K562 (cell line): Measurements from ENCODE around the gene PADI1. TPM values are rescaled to one million over a fixed set of nuclear protein-coding genes. Genes with fewer than 3 reads are reported as not detected.
A peak's percentile ranks its signal among the peaks of the same experiment; 100 is the strongest.

Experiments used
- ATAC-seq: fragments of 200-7000 bp; cut with Tn5 transposase; 3 replicates; pipeline ENCODE4 v1.9.1; 2020; ENCODE audit warnings: moderate library complexity
- BruUV-seq: library from RNA; stranded (reverse); fragments of 400-500 nt; replicated peaks from 2 replicates; lab custom pipeline; 2021; lab: Mats Ljungman, UMichigan
- CTCF ChIA-PET: fragments of 300-600 bp; formaldehyde crosslinking; extraction: SDS; loops from one replicate; lab custom pipeline; 2021; ENCODE audit warnings: low intra/inter-chr PET ratio; lab: Yijun Ruan, JAX
- POLR2A ChIA-PET: fragments of 300-600, 350-650 bp; sonication (Branson Sonifier 250); formaldehyde crosslinking; extraction: SDS; loops from one replicate; lab custom pipeline; 2021; ENCODE audit warnings: antibody characterized with exemption, inconsistent platforms; lab: Yijun Ruan, JAX
- DNase-seq, 4 experiments: peaks; one replicate each; pipeline versions ENCODE4 v3.0.0 to v3.0.0-alpha.2; 2011 to 2018; ENCODE audit warnings: low spot score in 3 of 4, mixed read lengths in 3 of 4; ENCODE audit errors: extremely low read depth in 1 of 4
- FAIRE-seq: peaks from 2 replicates; lab custom pipeline; 2011; peaks lifted over from hg19 to GRCh38; lab: Jason Lieb, UNC
- H2AFZ ChIP-seq: 2 replicates; pipeline ENCODE4 v1.6.0; 2011; ENCODE audit warnings: low read depth, low read length, control low read depth, inconsistent platforms
- H3K27ac ChIP-seq: fragments of 200-600 bp; 3 replicates; pipeline ENCODE4 v1.8.0; 2011; ENCODE audit warnings: low read depth, mild to moderate bottlenecking, control low read depth, inconsistent platforms, low read length, moderate library complexity, mixed read lengths; ENCODE audit errors: extremely low read depth
- H3K27me3 ChIP-seq, 2 experiments: fragments of 300-600 bp in 1 of 2; 2 replicates in 1 of 2; 3 replicates in 1 of 2; pipeline versions ENCODE4 v1.6.0 to v1.8.0; 2011; ENCODE audit warnings: inconsistent platforms in 2 of 2, low read length in 2 of 2, mild to moderate bottlenecking in 1 of 2, mixed read lengths in 1 of 2, moderate library complexity in 1 of 2; ENCODE audit not compliant: control insufficient read depth in 2 of 2, insufficient read depth in 2 of 2
- H3K36me3 ChIP-seq: fragments of 300-600 bp; 3 replicates; pipeline ENCODE4 v1.8.0; 2011; ENCODE audit warnings: mild to moderate bottlenecking, low read length, inconsistent platforms; ENCODE audit not compliant: control insufficient read depth, insufficient read depth
- H3K4me1 ChIP-seq, 2 experiments: fragments of 200-600 bp in 1 of 2; replicated peaks in 1 of 2; 2 replicates in 1 of 2; 3 replicates in 1 of 2; pipeline versions ENCODE4 v1.5.1 to v1.8.0; 2011; ENCODE audit warnings: inconsistent platforms in 2 of 2, low read length in 2 of 2, mild to moderate bottlenecking in 1 of 2, mixed read lengths in 1 of 2, moderate library complexity in 1 of 2; ENCODE audit not compliant: control insufficient read depth in 2 of 2, insufficient read depth in 2 of 2
- H3K4me2 ChIP-seq: 2 replicates; pipeline ENCODE4 v1.6.1; 2011; ENCODE audit warnings: low read length, control low read depth, inconsistent platforms, mixed read lengths; ENCODE audit not compliant: insufficient read depth
- H3K4me3 ChIP-seq: fragments of 200-600 bp; sonication (generic), shearing (Covaris generic); 2 replicates; pipeline ENCODE4 v1.5.1; 2016; ENCODE audit warnings: control low read depth, inconsistent platforms
- H3K79me2 ChIP-seq: fragments of 200-600 bp; 3 replicates; pipeline ENCODE4 v1.8.0; 2011; ENCODE audit warnings: low read length, inconsistent platforms; ENCODE audit not compliant: control insufficient read depth, insufficient read depth
- H3K9ac ChIP-seq, 2 experiments: 2 replicates each; pipeline versions ENCODE4 v1.6.0 to v1.6.1; 2011; ENCODE audit warnings: low read depth in 2 of 2, low read length in 2 of 2, control low read depth in 1 of 2, inconsistent platforms in 1 of 2, mild to moderate bottlenecking in 1 of 2, mixed read lengths in 1 of 2; ENCODE audit not compliant: insufficient read depth in 1 of 2
- H3K9me1 ChIP-seq: one replicate; pipeline ENCODE4 v1.6.0; 2011; ENCODE audit warnings: inconsistent platforms, mild to moderate bottlenecking, low read length, moderate library complexity; ENCODE audit not compliant: control insufficient read depth, insufficient read depth
- H3K9me3 ChIP-seq: replicated peaks from 2 replicates; pipeline ENCODE4 v1.5.1; 2011; ENCODE audit warnings: low read depth, low read length, inconsistent platforms; ENCODE audit not compliant: control insufficient read depth, insufficient read depth
- H4K20me1 ChIP-seq: replicated peaks from 2 replicates; pipeline ENCODE4 v1.6.1; 2011; ENCODE audit warnings: low read length, inconsistent platforms, mixed read lengths; ENCODE audit not compliant: control insufficient read depth, insufficient read depth
- CREB1 ChIP-seq, 2 experiments: sonication (generic) in 1 of 2; formaldehyde crosslinking in 1 of 2; IDR thresholded peaks; 2 replicates each; pipeline versions ENCODE4 v1.6.1 to v1.8.0; 2012 to 2022; ENCODE audit warnings: inconsistent platforms in 1 of 2, mild to moderate bottlenecking in 1 of 2, missing genetic modification reagents in 1 of 2, moderate library complexity in 1 of 2
- L3MBTL2 ChIP-seq: fragments of 450-650 bp; IDR thresholded peaks from 2 replicates; pipeline ENCODE4 v1.6.1; 2016; ENCODE audit warnings: mild to moderate bottlenecking, moderate library complexity
- SAFB ChIP-seq: fragments of 200-400 bp; formaldehyde crosslinking; IDR thresholded peaks from 2 replicates; pipeline ENCODE4 v1.6.1; 2017; ENCODE audit warnings: low read depth, low read length, borderline replicate concordance
- SIX5 ChIP-seq, 2 experiments: IDR thresholded peaks; 2 replicates each; pipeline ENCODE4 v1.6.1; 2011; ENCODE audit warnings: low read length in 2 of 2, borderline replicate concordance in 1 of 2, low read depth in 1 of 2, mild to moderate bottlenecking in 1 of 2, moderate library complexity in 1 of 2; ENCODE audit not compliant: insufficient read depth in 1 of 2
- TAF1 ChIP-seq: IDR thresholded peaks from 2 replicates; pipeline ENCODE4 v1.6.1; 2011; ENCODE audit warnings: mild to moderate bottlenecking, low read length, moderate library complexity; ENCODE audit not compliant: insufficient read depth, control insufficient read depth, severe bottlenecking; ENCODE audit errors: extremely low read depth
- TSHZ1 ChIP-seq: fragments of 250-450 bp; sonication (Bioruptor Pico); IDR thresholded peaks from 2 replicates; pipeline ENCODE4 v1.4.0; 2020; ENCODE audit warnings: mild to moderate bottlenecking, moderate library complexity
- YY1 ChIP-seq, 3 experiments: IDR thresholded peaks; 2 replicates each; pipeline ENCODE4 v1.6.1; 2011; ENCODE audit warnings: low read length in 2 of 3, mild to moderate bottlenecking in 2 of 3, moderate library complexity in 2 of 3, borderline replicate concordance in 1 of 3, control low read depth in 1 of 3, low read depth in 1 of 3; ENCODE audit not compliant: insufficient read depth in 3 of 3, insufficient replicate concordance in 2 of 3, control insufficient read depth in 1 of 3, insufficient read length in 1 of 3; ENCODE audit errors: extremely low read depth in 1 of 3
- ZSCAN32 ChIP-seq: fragments of 450-650 bp; formaldehyde crosslinking; IDR thresholded peaks from 2 replicates; pipeline ENCODE4 v1.4.0; 2020; ENCODE audit warnings: mild to moderate bottlenecking, moderate library complexity
- WGBS: fragments of 100-300 bp; shearing (Covaris generic); methylation state at CpG from one replicate; pipeline ENCODE4 v1.1.6; 2016; ENCODE audit warnings: low coverage, mixed read lengths; ENCODE audit not compliant: insufficient coverage; ENCODE audit errors: missing lambda C conversion rate; 5-methylcytosine and 5-hydroxymethylcytosine counted together
- in situ Hi-C: fragments of 300-500 bp; cut with MboI; formaldehyde crosslinking; loops from 4 replicates; pipeline ENCODE4 v1.15.0; 2018; ENCODE audit warnings: inconsistent platforms, mixed read lengths
- intact Hi-C: fragments of 100-400 bp; cut with micrococcal nuclease; formaldehyde crosslinking; loops from 2 replicates; pipeline ENCODE4 v1.14.2; 2022
- polyA plus RNA-seq, 8 experiments: library from polyadenylated mRNA; depleted of rRNA in 4 of 8; stranded (reverse) in 5 of 8; unstranded in 3 of 8; fragments of >200 nt; fragmentation: Nextera tagmentation in 2 of 8; fragmentation: Illumina TruSeq in 1 of 8; extraction: Ambion mirVana in 2 of 8; extraction: Trizol in 1 of 8; gene quantifications; 2 replicates each; pipeline versions ENCODE4 v1.2.1 to v1.2.3, GENCODE V29; 2011 to 2014; ENCODE audit warnings: inconsistent platforms in 1 of 8, missing spikeins in 1 of 8
- total RNA-seq, 7 experiments: library from RNA; depleted of rRNA in 6 of 7; stranded (reverse); fragments of >200 nt in 6 of 7; fragmentation: Illumina TruSeq in 2 of 7; extraction: Trizol in 2 of 7; gene quantifications; 2 replicates each; pipeline versions ENCODE4 v1.2.1 to v1.2.3, GENCODE V29; 2011 to 2021; ENCODE audit warnings: low replicate concordance in 1 of 7

The PADI1 gene
- total and polyA plus RNA-seq, 9 of the 15 experiments (the other 6 are each of a cell fraction or from before 2014, with no cell fraction given): not detected

- TF ChIP-seq TSHZ1 (CRISPR knock-in tag): no peak
- TF ChIP-seq SIX5 (IDR thresholded peaks at IDR 0.05; ENCODE audit: borderline replicate concordance in 1 of 2, insufficient read depth in 1 of 2, low read depth in 1 of 2, low read length in 2 of 2): no peak
- TF ChIP-seq L3MBTL2: no peak
Observed at GRCh38 chr1:17273096-17273495, 68.2 kb downstream of the PADI1 start (continued).

GRCh38 chr1:17274186-17275170, 69.5 kb downstream of the PADI1 start:
- POLR2A ChIA-PET: no interaction called here
- H3K9ac ChIP-seq: no peak overlapping the region
- peaks cover 14% of the 10 kb centered on the region for H4K20me1 ChIP-seq
- H3K27me3 ChIP-seq: peaks cover 3 to 53% of the 10 kb centered on the region in 2 experiments; a peak in 4 of 5 replicates
- no peak overlapping the region for H3K4me2 ChIP-seq
- no TSS peak for BruUV-seq
- FAIRE-seq: peak; percentile 77
- CTCF ChIA-PET: interaction anchor here (0.7 to 2.1 kb wide), 3 partner anchors 149 to 214 kb away, joined by 3 to 8 read pairs (median 6); no protein-coding TSS in a partner anchor
- H3K9me3 ChIP-seq: no peaks in the 10 kb centered on the region
- no peak overlapping the region for H3K27ac ChIP-seq
- under 1% methylated on average over 15 of the region's 15 CpGs for WGBS
- no peaks in the 10 kb centered on the region for H3K36me3 ChIP-seq
- ATAC-seq: peak; percentile 98
- no peak overlapping the region for H2AFZ ChIP-seq
- in situ Hi-C loops: no loop called here
- intact Hi-C loops: loop anchor here (1.0 to 2.0 kb wide), 2 partner anchors 36 to 149 kb away; no protein-coding TSS in a partner anchor
- no peak overlapping the region for H3K4me3 ChIP-seq
- H3K9me1 ChIP-seq: peaks cover 5% of the 10 kb centered on the region
- 0 out of 5 replicates have a peak, but pooled peaks cover 0 to 2% of the 10 kb centered on the region in 2 experiments for H3K4me1 ChIP-seq
- H3K79me2 ChIP-seq: no peaks in the 10 kb centered on the region
- peak; percentile 78 to 88 (median 87) for DNase-seq
- TF ChIP-seq YY1 (IDR thresholded peaks at IDR 0.05; ENCODE audit: borderline replicate concordance in 1 of 3, control insufficient read depth in 1 of 3, extremely low read depth in 1 of 3, insufficient read depth in 3 of 3, insufficient read length in 1 of 3, insufficient replicate concordance in 2 of 3, low read depth in 1 of 3, low read length in 2 of 3): peak in 1 of 3 experiments; percentile 16
- no peak for TF ChIP-seq TAF1
- no peak for TF ChIP-seq ZSCAN32 (CRISPR knock-in tag)
- TF ChIP-seq CREB1 (IDR thresholded peaks at IDR 0.05): no peak
- no peak for TF ChIP-seq CREB1 (CRISPR knock-in tag; IDR thresholded peaks at IDR 0.05)
- TF ChIP-seq SAFB: no peak
